ENCODE measurements around the gene CROCC.
"Not testable (repeated sequence)": the region's sequence is repeated elsewhere in the genome, so short reads cannot be mapped to it uniquely, and the experiment has no call there.

Gene CROCC

DNA sequence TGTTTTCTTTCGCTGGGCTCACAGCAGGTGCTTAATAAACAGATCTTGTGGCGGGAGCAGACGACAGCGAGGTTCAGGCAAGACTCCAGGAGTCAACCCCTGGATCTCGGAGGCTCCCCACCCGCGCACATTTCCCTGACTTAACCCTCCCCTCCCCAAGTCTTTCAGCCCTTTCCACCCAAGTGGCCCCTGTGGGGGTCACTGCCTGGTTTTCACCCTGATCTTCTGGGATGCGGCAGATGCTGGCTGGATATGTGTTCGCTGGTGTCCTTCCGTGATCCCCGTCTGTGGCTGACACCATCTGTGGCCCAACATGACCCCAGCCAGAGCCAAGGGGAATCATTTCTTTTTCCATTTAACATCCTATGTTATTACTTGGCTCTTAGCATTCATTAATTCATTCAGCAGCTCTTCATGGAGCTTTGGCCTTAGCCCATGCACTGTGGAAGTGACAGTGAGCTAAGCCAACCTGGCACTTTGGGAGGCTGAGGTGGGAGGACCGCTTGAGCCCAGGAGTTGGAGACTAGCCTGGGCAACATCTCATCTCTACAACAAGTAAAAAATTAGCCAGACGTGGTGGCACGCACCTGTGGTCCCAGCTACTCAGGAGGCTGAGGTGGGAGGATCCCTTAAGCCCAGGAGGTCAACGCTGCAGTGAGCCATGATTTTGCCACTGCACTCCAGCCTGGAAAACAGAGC, 6.7 kb upstream of the CROCC start:
- not testable (repeated sequence) for DNase-seq (ENCODE audit: low read depth in 2 of 2)

DNA sequence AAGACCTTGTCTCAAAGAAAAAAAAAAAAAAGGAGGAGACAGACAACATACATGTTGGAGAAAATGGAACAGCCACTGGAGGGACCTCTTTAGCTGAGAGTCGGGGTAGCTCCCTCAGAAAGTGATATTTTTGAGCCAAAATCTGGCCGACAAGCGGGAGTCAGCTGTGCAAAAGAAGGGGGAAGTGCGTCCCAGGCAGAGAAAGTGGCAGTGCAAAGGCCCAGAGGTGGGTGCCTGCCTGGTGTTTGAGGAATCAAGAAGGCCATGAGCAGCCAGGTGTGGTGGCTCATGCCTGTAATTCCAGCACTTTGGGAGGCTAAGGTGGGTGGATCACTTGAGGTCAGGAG, 6.1 kb upstream of the CROCC start:
- no peak for DNase-seq (ENCODE audit: low read depth in 2 of 2)

DNA sequence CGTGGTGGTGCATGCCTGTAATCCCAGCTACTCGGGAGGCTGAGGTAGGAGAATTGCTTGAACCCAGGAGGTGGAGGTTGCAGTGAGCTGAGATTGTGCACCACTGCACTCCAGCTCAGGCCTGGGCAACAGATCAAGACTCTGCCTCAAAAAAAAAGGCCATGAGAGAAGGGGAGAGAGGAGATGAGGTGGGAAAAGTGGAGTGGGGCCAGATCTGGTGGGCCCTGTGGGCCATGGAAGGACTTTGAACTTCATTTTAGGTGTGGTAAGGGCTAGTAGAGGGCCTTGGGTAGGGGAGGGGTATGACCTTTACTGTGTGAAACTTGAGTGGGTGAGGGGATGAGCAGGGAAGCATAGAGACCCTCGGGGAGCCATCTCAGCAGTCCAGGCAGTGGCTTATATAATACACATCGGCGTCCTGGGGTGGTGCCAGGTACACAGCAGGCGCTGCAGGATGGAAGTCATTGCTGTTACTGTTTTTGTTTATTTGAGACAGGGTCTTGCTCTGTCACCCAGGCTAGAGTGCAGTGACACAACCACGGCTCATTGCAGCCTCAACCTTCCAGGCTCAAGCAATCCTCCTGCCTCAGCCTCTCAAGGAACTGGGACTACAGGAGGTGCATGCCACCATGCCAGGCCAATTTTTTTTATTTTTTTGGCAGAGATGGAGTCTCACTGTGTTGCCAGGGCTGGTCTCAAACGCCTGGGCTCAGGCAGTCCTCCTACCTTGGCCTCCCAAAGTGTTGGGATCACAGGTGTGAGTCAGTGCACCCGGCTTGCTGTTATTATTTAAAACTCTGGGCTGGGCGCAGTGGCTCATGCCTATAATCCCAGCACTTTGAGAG, 5.5 kb upstream of the CROCC start:
- not testable (repeated sequence) for DNase-seq (ENCODE audit: low read depth in 2 of 2)

DNA sequence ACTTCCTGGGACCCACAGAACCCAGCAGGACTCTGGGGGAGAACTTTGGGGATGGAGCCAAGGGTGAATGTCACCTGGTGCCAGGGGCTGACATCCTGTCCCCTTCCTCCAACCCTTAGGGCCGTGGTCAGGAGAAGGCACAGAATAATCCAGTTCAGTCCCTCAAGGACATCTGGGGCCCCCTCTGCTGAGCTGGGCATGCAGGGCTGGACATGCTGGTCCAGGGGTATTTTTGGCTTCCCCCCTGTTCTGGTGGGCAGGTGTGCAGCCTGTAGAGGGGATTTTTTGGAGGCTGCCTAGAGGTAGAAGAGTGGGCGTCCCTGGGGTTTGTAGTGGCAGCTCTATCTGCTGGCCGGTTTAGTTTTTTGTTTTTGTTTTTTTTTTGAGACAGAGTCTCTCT, 3.4 kb upstream of the CROCC start:
- DNase-seq (ENCODE audit: low read depth in 2 of 2), result no peak

DNA sequence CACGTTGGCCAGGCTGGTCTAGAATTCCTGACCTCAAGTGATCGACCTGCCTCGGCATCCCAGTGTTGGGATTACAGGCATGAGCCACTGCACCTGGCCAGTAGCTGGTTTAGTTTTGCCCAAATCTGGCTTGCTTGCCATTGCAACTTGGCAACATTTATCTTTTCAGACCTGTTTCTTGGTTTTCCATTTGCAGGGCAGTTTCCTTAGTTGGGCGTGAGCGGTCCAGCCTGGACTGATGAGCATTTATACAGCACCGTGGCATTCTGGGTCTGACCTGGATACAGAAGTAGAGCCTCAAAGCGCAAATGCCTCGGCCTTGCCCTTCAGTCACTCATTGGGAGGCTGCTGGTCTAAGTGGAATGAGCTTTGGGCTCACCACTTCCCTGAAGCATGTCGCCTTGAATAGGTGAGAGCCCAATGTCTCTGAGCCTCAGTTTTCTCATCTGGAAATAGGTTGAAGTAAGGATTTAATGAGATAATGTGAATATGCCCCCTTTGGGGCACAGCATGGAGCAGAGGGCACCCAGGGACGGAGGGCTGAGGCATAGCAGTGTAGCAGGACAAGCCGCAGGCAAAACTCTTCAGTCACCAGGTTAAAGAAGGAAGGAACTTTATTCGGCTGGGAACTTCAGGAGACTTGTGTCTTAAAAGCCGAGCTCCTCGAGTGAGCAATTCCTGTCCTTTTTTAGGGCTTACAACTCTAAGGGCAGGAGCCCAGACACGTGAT, 2.6 kb upstream of the CROCC start:
- DNase-seq (ENCODE audit: low read depth in 2 of 2), result not testable (repeated sequence)

DNA sequence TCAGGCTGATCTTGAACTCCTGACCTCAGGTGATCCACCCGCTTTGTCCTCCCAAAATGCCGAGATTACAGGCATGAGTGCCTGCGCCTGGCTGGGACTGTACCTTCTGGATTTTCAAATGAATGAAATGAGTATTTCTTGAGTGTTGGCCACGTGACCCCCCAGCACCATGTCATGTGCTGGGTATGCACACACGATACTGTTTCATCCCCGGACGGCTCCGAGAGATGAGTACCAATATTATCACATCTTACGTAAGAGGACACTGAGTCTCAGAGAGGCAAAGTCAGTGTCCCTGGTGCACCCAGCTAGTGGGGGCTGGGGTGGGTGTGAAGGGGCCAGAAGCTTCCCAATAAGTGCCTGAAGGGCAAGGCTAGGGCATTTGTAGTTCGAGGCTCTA, 780 bp upstream of the CROCC start:
- DNase-seq (ENCODE audit: low read depth in 2 of 2), result no peak

DNA sequence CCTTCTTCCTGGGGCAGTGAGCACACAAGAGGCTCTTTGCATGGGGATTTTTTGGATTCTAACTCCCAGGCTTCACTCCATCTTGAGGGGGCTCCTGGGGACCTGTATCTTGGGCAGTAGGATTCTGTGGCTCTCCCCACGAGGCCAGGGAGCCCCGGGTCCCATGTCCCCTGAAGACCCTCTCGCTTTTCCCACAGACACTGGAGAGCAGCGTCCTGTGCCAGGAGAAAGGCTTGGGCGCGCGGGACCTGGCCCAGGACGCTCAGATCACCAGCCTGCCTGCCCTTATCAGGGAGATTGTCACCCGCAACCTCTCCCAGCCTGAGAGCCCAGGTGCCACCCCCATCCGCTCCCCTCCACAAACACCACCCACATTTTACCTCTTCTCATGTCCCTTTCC, 735 bp downstream of the CROCC start:
- no peak for DNase-seq (ENCODE audit: low read depth in 2 of 2)

DNA sequence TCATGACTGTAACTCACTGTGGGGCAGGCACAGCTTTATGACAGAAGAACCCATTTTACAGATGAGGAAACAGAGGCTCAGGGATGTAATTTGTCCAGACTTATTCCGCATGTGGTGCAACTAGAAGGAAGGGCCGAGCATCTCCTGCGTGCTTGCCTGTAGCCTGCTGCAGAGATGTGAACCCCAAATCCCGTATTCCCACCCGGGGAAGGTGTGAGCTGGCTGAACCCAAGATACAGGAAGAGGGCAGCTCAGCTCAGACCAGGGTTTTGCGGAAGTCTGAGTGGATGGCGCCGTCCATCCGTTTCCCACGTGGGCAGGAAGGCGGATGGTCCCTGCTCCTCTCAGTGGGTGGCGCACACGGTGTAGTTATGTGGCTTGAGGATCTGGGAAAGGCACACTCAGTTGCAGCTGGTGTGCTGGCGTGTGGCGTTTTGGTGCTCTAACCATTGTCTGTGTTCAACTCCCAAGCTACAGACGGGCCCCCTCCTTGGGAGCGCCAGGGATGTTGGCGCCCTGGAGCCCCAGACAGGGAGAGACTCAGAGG, 1.2 kb downstream of the CROCC start:
- no peak for DNase-seq (ENCODE audit: low read depth in 2 of 2)

DNA sequence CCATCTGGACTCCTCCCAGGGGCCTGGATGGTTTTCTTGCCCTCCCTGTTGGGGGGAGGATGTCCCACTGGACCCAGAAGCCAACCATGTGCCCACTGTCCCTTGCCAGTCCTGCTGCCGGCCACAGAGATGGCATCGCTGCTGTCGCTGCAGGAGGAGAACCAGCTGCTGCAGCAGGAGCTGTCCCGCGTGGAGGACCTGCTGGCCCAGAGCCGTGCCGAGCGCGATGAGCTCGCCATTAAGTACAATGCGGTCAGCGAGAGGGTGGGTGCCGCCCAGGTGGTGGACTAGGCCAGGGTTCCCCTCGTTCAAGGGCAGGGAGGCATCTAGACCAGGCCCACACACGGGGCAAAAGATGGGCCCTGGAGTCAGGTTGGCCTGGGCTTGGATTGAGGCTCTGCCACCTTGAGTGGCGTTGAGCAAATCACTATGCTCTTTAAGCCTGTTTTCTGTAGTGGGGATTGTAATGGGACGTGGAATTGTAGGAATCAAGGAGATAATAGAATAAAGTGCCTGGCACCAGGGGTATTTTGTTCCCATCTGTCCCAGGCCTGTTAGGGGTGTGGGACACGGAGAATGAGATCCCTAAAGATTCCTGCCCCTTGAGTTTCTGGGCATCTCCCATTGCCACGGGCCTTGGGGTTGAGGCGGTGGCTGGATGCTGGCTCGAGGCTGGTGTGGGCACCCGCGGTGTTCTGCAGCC, 2.6 kb downstream of the CROCC start:
- no peak for DNase-seq (ENCODE audit: low read depth in 2 of 2)

DNA sequence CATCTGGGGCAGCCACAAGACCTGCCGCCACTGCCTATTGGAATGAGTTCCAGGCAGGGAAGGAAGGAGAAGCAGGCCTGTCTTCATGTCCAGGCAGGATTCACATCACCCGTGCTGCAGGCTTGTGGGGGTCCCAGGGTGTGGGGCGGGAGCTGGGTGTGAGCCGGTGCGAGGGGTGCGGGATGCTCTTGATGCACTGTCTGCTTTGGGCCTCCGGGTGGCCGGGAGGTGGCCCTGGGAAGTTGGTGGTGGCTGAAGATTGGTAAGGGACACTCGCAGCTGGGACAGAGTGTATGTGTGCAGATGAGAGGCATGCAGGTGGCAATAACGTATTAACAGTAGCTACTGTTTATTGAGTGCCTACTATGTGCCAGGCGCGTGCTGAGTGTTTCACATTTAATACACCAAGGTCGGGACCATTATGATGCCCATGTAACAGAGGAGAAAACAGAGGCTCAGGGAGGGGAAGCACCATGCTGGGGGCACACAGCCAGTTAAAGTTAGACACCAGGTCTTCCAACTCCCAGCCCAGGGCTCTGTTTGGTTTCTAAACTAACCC, 3.3 kb downstream of the CROCC start:
- no peak for DNase-seq (ENCODE audit: low read depth in 2 of 2)

DNA sequence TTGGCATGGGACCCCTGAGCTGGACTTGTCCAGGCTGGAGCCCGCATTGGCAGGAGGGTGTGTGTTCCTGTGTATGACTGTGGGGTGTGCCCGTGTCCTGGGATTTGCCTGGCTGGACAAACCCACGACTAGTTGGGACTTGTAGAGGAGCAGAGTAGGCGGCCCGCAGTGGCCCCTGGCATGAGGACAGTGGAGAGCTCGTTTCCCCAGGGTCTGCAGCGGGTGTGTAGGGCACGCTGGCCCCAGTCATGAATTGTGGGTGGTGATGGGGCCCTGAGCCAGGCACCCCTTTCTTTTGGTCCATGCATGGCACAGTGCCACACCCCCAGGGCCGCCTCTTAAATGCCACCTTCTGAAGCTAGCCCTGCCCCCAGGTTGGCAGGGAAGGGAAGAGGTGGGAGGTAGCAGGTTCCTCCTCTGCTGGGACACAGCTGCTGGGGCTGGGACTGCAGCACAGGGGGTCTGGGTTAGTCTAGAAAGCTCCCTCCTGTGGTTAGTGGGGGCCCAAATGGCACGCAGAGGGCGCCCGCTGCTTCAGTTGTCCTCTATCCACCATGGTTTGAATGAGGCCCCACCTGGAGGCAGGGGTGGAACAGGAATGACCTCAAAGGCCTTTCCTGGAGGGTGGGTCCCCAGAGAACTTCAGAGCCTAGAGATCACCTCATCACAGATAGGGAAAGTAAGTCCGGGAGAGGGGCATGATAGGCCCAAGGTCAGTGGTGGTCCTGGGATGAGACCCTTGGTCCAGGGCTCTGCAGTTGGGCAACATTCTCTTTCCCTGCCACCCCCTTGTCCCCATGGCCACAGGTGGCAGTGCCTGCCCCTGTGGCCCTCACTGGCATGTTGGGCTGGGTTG, 4.1 kb downstream of the CROCC start:
- no peak for DNase-seq (ENCODE audit: low read depth in 2 of 2)

DNA sequence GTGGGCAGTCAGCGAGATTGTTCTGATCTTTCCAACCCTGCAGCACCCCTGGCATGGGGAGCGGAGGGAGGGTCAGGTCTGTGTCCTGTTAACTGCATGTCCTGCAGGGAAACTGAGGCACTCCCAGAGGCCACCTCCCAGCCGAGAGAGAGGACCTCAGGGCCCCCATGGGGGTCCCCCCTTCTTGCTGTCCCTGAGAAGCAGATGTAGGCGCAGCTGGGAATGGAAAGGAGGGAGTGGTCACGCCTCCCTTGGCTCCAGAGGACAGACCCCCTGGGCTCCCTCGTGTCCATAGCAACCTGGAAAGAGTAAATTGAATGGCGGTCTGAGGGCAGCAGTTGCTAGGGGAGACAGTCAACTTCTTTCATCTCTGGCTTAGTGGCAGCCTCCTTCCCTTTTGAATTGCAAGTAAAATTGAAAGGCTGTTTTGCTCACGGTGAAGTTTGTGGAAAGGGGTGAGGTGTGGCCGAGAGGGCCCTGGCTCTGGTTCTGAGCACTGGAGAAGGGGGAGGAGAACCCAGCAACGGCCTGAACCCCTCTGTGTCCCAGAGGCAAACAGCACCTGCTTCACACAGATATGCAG, 4.9 kb downstream of the CROCC start:
- no peak for DNase-seq (ENCODE audit: low read depth in 2 of 2)

DNA sequence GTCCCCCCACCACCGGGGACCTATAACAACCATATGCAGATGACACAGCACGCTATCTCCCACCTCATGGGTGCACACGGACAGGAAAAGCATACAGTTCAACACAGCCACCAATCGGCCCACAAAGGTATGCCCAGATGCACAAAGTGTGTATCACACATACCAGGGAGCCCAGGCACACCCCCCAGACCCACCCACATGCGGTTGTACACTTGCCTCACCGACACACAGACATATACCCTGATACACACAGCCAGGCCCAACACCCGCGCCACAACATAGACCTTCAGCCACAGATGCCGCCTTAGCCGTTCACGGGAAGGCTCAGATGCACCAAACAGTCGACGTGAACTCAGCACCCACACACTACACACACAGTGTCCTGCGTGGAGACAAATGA, 5.5 kb downstream of the CROCC start:
- no peak for DNase-seq (ENCODE audit: low read depth in 2 of 2)

DNA sequence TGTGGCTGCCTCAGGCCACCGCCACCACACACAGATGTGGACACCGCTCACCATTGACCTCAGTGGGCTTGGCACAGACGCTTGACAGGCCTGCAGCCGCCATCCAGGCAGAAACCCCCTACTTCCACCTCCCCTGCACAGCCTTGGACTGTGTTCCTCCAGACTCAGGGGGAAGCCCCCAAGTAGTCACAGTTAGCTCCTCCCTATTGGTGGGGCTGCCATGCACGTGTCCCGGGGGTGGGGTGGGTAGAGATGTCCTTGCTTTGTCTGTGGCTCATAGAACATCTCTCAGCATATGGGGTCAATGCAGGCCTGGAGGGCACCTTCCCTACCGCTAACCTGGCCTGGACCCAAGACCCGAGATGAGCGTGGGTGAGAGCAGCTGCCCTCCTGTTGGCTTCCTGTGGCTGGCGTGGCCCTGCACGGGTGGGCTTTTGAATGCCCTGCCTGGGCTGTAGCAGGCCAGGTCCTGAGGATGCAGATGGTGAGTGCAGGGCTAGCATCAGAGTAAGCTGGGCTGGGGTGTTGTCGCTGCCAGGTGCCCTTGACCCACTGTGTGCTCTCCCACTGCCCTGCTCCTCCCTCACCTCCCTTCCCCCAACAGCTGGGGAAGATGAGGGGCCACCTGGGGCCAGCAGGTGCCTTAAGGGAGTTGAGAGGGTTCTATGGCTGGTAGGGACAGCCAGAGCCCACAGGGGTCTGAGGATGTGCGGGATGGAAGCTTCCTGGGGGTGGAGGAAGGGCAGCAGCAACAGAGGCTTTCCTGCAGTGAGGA, 6.2 kb downstream of the CROCC start:
- no peak for DNase-seq (ENCODE audit: low read depth in 2 of 2)

DNA sequence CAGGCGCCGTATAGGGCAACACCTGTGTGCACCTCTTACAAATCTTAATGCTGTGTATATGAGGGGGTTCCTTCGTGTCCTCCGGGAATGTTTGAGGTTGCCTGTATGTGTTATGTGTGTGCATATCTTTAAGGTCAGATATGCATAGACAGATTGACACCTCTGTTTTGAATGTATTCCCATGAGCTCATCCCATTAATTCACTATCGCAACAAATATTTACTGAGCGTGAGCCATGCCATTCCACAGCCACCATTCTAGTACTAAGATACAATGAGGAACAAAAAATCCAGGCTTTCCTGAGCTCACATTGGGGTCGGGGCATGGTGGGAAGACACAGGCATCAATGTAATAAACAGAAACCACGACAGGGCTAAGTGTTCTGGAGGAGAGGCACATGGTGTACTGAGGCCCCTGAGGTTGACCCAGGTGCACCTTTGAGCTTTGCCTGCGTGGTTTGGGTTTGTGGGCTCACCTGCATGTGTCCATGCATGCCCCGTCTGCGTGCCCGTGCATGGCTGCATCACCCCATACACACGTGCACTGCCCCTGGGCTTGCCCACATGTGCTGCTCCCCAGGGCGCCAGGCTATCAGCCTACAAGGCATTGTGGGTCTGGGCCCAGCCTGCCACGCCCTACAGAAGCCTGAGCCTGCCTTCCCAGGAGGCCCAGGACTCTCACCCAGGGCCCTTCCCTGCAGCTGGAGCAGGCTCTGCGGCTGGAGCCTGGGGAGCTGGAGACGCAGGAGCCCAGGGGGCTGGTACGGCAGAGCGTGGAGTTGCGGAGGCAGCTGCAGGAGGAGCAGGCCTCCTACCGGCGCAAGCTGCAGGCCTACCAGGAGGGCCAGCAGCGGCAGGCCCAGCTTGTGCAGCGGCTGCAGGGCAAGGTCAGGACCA, 7.7 kb downstream of the CROCC start:
- not testable (repeated sequence) for DNase-seq (ENCODE audit: low read depth in 2 of 2)

DNA sequence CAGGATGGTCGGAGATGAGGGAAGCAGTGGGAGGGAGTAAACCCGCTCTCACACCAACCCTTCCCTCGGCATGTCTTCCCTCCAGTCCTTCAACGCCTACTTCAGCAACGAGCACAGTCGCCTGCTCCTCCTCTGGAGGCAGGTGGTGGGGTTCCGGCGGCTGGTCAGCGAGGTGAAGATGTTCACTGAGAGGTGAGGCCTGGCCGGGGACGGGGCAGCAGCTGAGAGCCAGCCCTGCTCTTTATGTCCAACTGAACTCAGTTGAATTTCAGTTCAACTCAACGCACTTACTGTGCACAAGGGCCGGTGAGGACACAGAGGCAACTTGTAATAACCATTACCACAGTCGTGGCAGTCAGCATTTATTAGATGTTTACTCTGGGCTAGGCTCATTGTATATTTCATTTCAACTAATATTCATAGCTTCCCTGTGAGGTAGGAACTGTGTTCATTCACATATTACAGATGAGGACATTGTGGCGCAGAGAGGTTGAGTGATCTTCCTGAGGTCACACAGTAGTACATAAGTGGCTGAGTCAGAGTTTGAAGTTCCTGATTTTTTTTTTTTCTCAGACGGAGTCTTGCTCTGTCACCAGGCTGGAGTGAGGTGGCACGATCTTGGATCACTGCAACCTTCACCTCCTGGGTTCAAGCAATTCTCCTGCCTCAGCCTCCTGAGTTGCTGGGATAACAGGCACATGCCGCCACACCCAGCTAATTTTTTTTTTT, 9.6 kb downstream of the CROCC start:
- not testable (repeated sequence) for DNase-seq (ENCODE audit: low read depth in 2 of 2)

DNA sequence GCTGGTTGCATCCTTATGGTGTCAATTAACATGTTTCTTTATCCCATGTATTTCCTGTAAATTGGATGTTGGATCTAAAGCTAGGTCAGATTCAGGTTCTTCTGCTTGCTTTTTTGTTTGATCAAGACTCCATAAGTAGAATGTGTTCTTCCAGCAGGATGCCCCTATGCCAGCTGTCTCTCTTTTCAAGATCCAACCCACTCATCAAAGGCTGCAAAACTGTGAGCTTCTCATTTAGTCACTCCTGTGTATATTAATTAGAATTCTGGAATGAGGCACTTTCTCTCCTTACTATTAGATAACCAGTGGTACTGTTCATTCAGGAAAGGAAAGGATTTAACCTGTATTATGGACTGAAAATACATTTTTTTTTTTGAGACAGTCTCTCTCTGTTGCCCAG, 12.2 kb downstream of the CROCC start:
- not testable (repeated sequence) for DNase-seq (ENCODE audit: low read depth in 2 of 2)

DNA sequence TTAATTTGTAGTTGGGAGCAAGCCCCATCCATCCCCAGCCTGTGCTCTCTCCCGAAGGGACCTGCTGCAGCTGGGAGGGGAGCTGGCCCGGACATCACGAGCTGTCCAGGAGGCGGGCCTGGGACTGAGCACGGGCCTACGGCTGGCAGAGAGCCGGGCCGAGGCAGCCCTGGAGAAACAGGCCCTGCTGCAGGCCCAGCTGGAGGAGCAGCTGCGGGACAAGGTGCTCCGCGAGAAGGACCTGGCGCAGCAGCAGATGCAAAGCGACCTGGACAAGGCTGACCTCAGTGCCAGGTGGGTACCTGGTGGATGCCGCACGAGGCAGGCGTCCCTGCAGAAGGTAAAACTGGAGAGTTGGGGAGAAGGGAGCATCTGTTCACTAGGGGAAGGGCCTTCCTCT, 14.8 kb downstream of the CROCC start:
- DNase-seq (ENCODE audit: low read depth in 2 of 2), result not testable (repeated sequence)
